Peyer's patch (tissue), 4 donors: Measurements from ENCODE around the gene ANKDD1A. TPM values are rescaled to one million over a fixed set of nuclear protein-coding genes. Genes with fewer than 3 reads are reported as not detected.

Experiments
- DNase-seq, 3 donors: peaks; one replicate each; pipeline ENCODE4 v3.0.0-alpha.2; 2017 to 2019
- H3K27ac ChIP-seq, 4 donors: fragments of 200-600 bp; sonication (generic); one replicate each; pipeline ENCODE4 v1.5.1; 2016 to 2019
- H3K27me3 ChIP-seq, 2 donors: fragments of 200-600 bp; sonication (generic); one replicate each; pipeline ENCODE4 v1.5.1; 2019
- H3K36me3 ChIP-seq, 3 donors: fragments of 200-600 bp; sonication (generic); one replicate each; pipeline ENCODE4 v1.5.1; 2016 to 2019
- H3K4me1 ChIP-seq, 4 donors: fragments of 200-600 bp; sonication (generic); one replicate each; pipeline ENCODE4 v1.5.1; 2016 to 2019
- H3K4me3 ChIP-seq, 4 donors: fragments of 200-600 bp; sonication (generic); 1 replicate in 3 of 4; 2 replicates in 1 of 4; pipeline ENCODE4 v1.5.1; 2016 to 2019; ENCODE audit warnings: mild to moderate bottlenecking in 1 of 4
- H3K9me3 ChIP-seq, 4 donors: fragments of 200-600 bp; sonication (generic); one replicate each; pipeline ENCODE4 v1.5.1; 2016 to 2019; ENCODE audit warnings: mild to moderate bottlenecking in 1 of 4
- POLR2A ChIP-seq, 2 donors: fragments of 450-650 bp; IDR thresholded peaks; one replicate each; pipeline ENCODE4 v1.5.1; 2017; ENCODE audit warnings: antibody characterized with exemption in 2 of 2, mild to moderate bottlenecking in 2 of 2, moderate library complexity in 2 of 2
- total RNA-seq, 4 donors: library from RNA; depleted of rRNA; stranded (reverse); fragments of >200 nt; gene quantifications; one replicate each; pipeline ENCODE4 v1.1.0, GENCODE V29; 2016
- TF ChIP-seq, protein P1 (sequence below), 6 experiments: fragments of 450-650 bp in 4 of 6; fragments of 200-600 bp in 2 of 6; sonication (generic) in 1 of 6; IDR thresholded peaks; one replicate each; pipeline ENCODE4 v1.5.1; 2017 to 2019; ENCODE audit warnings: antibody characterized with exemption in 6 of 6, mild to moderate bottlenecking in 3 of 6, moderate library complexity in 1 of 6

The ANKDD1A gene
- total RNA-seq, 4 donors from 2014 or later: 3.9 to 13.2 (median 5.3) TPM

DNA sequence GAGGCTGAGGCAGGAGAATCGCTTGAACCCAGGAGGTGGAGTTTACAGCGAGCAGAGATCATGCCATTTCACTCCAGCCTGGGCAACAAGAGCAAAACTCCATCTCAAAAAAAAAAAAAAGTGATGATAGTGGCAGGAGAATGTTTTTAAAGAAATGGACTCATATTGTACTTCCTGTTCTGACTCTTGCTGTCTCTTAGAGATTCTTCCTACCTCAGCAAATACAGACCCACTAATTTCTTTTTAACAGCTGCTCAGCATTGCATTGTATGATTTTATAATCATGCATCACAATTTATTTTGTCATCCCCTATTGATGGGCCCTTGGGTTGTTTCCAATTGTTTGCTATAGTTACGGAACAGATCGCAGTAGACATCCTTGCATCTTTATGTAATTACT lies 8.8 kb upstream of the ANKDD1A start:
- no peak for TF ChIP-seq POLR2A (IDR thresholded peaks at IDR 0.05)
- TF ChIP-seq, protein P1, sequence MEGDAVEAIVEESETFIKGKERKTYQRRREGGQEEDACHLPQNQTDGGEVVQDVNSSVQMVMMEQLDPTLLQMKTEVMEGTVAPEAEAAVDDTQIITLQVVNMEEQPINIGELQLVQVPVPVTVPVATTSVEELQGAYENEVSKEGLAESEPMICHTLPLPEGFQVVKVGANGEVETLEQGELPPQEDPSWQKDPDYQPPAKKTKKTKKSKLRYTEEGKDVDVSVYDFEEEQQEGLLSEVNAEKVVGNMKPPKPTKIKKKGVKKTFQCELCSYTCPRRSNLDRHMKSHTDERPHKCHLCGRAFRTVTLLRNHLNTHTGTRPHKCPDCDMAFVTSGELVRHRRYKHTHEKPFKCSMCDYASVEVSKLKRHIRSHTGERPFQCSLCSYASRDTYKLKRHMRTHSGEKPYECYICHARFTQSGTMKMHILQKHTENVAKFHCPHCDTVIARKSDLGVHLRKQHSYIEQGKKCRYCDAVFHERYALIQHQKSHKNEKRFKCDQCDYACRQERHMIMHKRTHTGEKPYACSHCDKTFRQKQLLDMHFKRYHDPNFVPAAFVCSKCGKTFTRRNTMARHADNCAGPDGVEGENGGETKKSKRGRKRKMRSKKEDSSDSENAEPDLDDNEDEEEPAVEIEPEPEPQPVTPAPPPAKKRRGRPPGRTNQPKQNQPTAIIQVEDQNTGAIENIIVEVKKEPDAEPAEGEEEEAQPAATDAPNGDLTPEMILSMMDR (IDR thresholded peaks at IDR 0.05): no peak
- peaks cover 0 to 13% (median 0%) of the 10 kb centered on the region in 4 donors for H3K4me1 ChIP-seq
- H3K27me3 ChIP-seq: no peaks in the 10 kb centered on the region
- H3K36me3 ChIP-seq: no peaks in the 10 kb centered on the region
- DNase-seq: no peak
- no peak overlapping the region for H3K27ac ChIP-seq
- peaks cover 0 to 10% (median 2%) of the 10 kb centered on the region in 4 donors for H3K9me3 ChIP-seq
- H3K4me3 ChIP-seq: no peak overlapping the region

GRCh38 chr15:64903326-64903950 lies 8.3 kb upstream of the ANKDD1A start:
- Histone ChIP-seq H3K4me3 (no peak overlapping the region), H3K27ac (no peak overlapping the region), H3K36me3 (no peaks in the 10 kb centered on the region), H3K27me3 (no peaks in the 10 kb centered on the region), H3K9me3 (peaks cover 0 to 10% (median 2%) of the 10 kb centered on the region in 4 donors), H3K4me1 (peaks cover 0 to 7% (median 0%) of the 10 kb centered on the region in 4 donors)
- no peak for DNase-seq
- TF ChIP-seq POLR2A (IDR thresholded peaks at IDR 0.05): no peak

- Histone ChIP-seq H3K4me3 (no peak overlapping the region), H3K4me1 (peaks cover 0 to 7% (median 0%) of the 10 kb centered on the region in 4 donors), H3K27me3 (no peaks in the 10 kb centered on the region), H3K9me3 (peaks cover 0 to 10% (median 2%) of the 10 kb centered on the region in 4 donors), H3K36me3 (no peaks in the 10 kb centered on the region), H3K27ac (no peak overlapping the region)
- TF ChIP-seq POLR2A (IDR thresholded peaks at IDR 0.05): no peak
- TF ChIP-seq, protein P1 (IDR thresholded peaks at IDR 0.05): no peak
- DNase-seq: no peak
Observed at GRCh38 chr15:64904189-64904588, 7.5 kb upstream of the ANKDD1A start.

DNA sequence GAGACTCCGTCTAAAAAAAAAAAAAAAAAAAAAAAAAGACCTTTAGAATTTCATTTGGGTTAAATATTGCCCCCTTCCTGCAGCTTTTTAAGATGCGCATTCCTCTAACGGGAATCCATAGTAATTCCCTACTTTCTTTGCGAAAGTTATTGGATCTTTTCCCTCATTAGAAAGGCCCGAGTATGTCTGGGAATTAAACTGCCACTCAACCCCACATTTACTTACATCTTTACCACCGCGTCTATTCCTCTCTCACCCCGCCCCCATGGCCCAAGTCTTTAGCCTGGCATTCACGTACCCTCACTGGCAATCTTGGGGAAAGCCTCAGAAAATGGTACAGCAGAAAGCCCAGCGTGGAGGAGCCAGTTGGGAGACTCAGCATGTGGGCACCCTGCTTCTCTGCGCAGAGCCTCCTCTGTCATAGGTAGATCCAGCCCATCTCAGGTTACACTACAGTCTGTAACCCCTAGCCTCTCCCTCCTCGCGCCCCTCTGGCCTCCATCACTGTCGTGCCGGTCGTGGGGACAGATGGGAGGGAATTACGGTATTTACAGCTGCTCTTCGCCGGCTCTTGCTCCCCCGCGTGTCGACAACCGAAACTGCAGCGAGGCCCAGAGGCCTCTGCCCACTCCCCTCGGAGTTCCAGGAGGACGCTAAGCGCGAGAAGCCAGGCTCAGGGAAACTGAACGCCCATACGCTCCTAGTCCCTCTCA lies 6.4 kb upstream of the ANKDD1A start:
- H3K4me3 ChIP-seq: peak overlapping the region; percentile 2 to 48 (median 18)
- TF ChIP-seq POLR2A (IDR thresholded peaks at IDR 0.05): no peak
- TF ChIP-seq, protein P1 (IDR thresholded peaks at IDR 0.05): peak; percentile 55 to 87 (median 71)
- no peaks in the 10 kb centered on the region for H3K27me3 ChIP-seq
- H3K9me3 ChIP-seq: peaks cover 0 to 10% (median 2%) of the 10 kb centered on the region in 4 donors
- peak overlapping the region in 2 of 4 donors; percentile 38 to 53 for H3K27ac ChIP-seq
- peak; percentile 73 to 90 (median 78) for DNase-seq
- no peaks in the 10 kb centered on the region for H3K36me3 ChIP-seq
- peaks cover 0 to 7% (median 0%) of the 10 kb centered on the region in 4 donors for H3K4me1 ChIP-seq

GRCh38 chr15:64905941-64906340 lies 5.8 kb upstream of the ANKDD1A start:
- Histone ChIP-seq H3K27me3 (no peaks in the 10 kb centered on the region), H3K36me3 (no peaks in the 10 kb centered on the region), H3K9me3 (peaks cover 0 to 8% (median 1%) of the 10 kb centered on the region in 4 donors), H3K27ac (no peak overlapping the region), H3K4me3 (no peak overlapping the region), H3K4me1 (peaks cover 0 to 7% (median 0%) of the 10 kb centered on the region in 4 donors)
- no peak for DNase-seq
- TF ChIP-seq, protein P1 (IDR thresholded peaks at IDR 0.05): no peak
- no peak for TF ChIP-seq POLR2A (IDR thresholded peaks at IDR 0.05)

DNA sequence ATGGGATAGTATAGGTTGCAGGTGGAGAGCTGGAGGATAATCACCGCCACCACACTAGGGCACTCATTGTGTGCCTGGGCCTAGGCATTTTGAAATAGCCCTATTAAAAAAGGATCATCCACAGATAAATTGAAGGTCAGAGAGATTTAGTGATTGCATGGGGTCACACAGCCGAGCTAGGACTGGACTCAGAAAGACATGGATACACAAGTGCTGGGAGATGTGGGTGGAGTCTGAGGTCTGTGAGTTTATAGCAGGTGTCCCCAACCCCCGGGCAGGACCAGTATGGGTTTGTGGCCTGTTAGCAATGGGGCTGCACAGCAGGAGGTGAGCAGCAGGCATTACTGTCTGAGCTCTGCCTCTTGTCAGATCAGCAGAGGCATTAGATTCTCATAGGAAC lies 5.3 kb upstream of the ANKDD1A start:
- peaks cover 0 to 3% (median 0%) of the 10 kb centered on the region in 4 donors for H3K9me3 ChIP-seq
- H3K4me3 ChIP-seq: no peak overlapping the region
- no peak overlapping the region for H3K27ac ChIP-seq
- H3K27me3 ChIP-seq: no peaks in the 10 kb centered on the region
- peaks cover 0 to 11% (median 0%) of the 10 kb centered on the region in 4 donors for H3K4me1 ChIP-seq
- TF ChIP-seq POLR2A (IDR thresholded peaks at IDR 0.05): no peak
- TF ChIP-seq, protein P1 (IDR thresholded peaks at IDR 0.05): no peak
- H3K36me3 ChIP-seq: no peaks in the 10 kb centered on the region
- DNase-seq: no peak
